Body of pancreas (tissue), 4 donors: ENCODE measurements around the gene PCDH17.

Experiments used
- POLR2A ChIP-seq, 3 donors: fragments of 450-650 bp; IDR thresholded peaks; one replicate each; pipeline ENCODE4 v1.6.1; 2016; ENCODE audit warnings: antibody characterized with exemption in 3 of 3, mild to moderate bottlenecking in 2 of 3
- TF ChIP-seq, protein P1 (sequence below), 7 experiments: fragments of 450-650 bp in 4 of 7; fragments of 200-600 bp in 3 of 7; sonication (generic) in 3 of 7; IDR thresholded peaks; one replicate each; pipeline ENCODE4 v1.5.1; 2016 to 2019; ENCODE audit warnings: antibody characterized with exemption in 7 of 7

DNA sequence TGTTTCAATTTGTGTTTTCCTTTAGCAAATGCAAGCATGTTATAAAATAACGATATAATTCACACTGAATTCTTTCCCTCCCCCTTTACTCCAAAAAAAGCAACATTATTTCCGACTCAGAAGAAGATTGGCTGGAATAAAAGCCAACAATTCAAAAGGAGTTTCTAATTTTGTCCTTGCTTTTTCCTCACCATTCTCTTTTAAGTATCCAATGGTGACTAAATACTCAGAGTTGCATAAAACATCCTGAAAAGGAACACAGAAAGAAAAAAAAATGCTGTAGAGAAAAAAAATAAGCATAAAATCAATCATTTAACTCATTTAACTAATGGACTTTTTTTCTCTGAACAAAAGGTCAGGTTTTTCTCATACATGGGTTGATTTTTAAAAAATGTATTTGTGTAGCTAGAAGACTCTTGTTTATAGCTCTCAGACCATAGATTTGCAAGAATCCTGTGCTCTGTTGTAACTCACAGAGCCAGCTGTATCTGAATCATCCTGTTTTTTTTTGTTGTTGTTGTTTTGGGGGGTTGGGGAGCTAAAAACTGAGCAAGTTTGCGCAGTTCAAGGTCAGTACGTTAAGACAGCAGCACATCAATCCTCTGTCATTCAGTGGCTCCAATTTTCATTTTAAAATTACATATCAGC lies 108.1 kb downstream of the PCDH17 start:
- TF ChIP-seq, protein P1, sequence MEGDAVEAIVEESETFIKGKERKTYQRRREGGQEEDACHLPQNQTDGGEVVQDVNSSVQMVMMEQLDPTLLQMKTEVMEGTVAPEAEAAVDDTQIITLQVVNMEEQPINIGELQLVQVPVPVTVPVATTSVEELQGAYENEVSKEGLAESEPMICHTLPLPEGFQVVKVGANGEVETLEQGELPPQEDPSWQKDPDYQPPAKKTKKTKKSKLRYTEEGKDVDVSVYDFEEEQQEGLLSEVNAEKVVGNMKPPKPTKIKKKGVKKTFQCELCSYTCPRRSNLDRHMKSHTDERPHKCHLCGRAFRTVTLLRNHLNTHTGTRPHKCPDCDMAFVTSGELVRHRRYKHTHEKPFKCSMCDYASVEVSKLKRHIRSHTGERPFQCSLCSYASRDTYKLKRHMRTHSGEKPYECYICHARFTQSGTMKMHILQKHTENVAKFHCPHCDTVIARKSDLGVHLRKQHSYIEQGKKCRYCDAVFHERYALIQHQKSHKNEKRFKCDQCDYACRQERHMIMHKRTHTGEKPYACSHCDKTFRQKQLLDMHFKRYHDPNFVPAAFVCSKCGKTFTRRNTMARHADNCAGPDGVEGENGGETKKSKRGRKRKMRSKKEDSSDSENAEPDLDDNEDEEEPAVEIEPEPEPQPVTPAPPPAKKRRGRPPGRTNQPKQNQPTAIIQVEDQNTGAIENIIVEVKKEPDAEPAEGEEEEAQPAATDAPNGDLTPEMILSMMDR (IDR thresholded peaks at IDR 0.05): no peak
- no peak for TF ChIP-seq POLR2A (IDR thresholded peaks at IDR 0.05)
